Transverse colon (tissue), 4 donors: ENCODE data around the gene ATP6V1B1. TPM values are rescaled to one million over a fixed set of nuclear protein-coding genes. Genes with fewer than 3 reads are reported as not detected.

Experiments used
- DNase-seq: peaks from one replicate; pipeline ENCODE4 v3.0.0-alpha.2; 2019
- H3K27ac ChIP-seq, 4 donors: fragments of 200-600 bp; sonication (generic); 2 replicates each; pipeline ENCODE4 v1.5.1; 2016 to 2018; ENCODE audit warnings: inconsistent platforms in 4 of 4
- H3K27me3 ChIP-seq: fragments of 200-600 bp; sonication (generic); 2 replicates; pipeline ENCODE4 v1.5.1; 2017; ENCODE audit warnings: inconsistent platforms
- H3K36me3 ChIP-seq, 4 donors: fragments of 200-600 bp; sonication (generic); 2 replicates each; pipeline ENCODE4 v1.5.1; 2017 to 2019; ENCODE audit warnings: inconsistent platforms in 4 of 4
- H3K4me1 ChIP-seq, 4 donors: fragments of 200-600 bp; sonication (generic); 2 replicates each; pipeline ENCODE4 v1.5.1; 2017 to 2020; ENCODE audit warnings: inconsistent platforms in 4 of 4
- H3K4me3 ChIP-seq, 4 donors: fragments of 200-600 bp; sonication (generic); 1 replicate in 1 of 4; 2 replicates in 3 of 4; pipeline versions ENCODE4 v1.5.1 to v1.6.1; 2017 to 2019; ENCODE audit warnings: inconsistent platforms in 4 of 4
- H3K9me3 ChIP-seq, 2 donors: fragments of 200-600 bp; sonication (generic); 2 replicates each; pipeline ENCODE4 v1.5.1; 2017 to 2019; ENCODE audit warnings: inconsistent platforms in 2 of 2
- EP300 ChIP-seq: sonication (generic); formaldehyde crosslinking; IDR thresholded peaks from one replicate; pipeline ENCODE4 v1.6.1; 2017; ENCODE audit warnings: antibody characterized with exemption, low read depth
- POLR2A ChIP-seq: fragments of 450-650 bp; IDR thresholded peaks from one replicate; pipeline ENCODE4 v1.6.1; 2016; ENCODE audit warnings: antibody characterized with exemption, mild to moderate bottlenecking, moderate library complexity
- POLR2AphosphoS5 ChIP-seq, 3 donors: sonication (generic); formaldehyde crosslinking; IDR thresholded peaks; one replicate each; pipeline ENCODE4 v1.6.1; 2016; ENCODE audit warnings: antibody characterized with exemption in 3 of 3
- WGBS, 2 donors: methylation state at CpG; one replicate each; pipeline ENCODE4 v1.1.5; 2018; ENCODE audit warnings: low coverage in 1 of 2; 5-methylcytosine and 5-hydroxymethylcytosine counted together
- in situ Hi-C, 4 donors: fragments of 200-750 bp; cut with MboI; loops; one replicate each; pipeline versions ENCODE4 v1.15.0 to v1.15.1; 2017; ENCODE audit warnings: low sequenced_read_pairs in 3 of 4, low pct_ligation_motif_present in 1 of 4, low pct_unique_long_range_greater_than_20kb in 1 of 4
- intact Hi-C: fragments of 100-400 bp; cut with DNase I; formaldehyde crosslinking; loops from one replicate; pipeline ENCODE4 v1.15.1; 2023; ENCODE audit warnings: low total_unique reads
- total RNA-seq, 4 donors: library from RNA; depleted of rRNA; stranded (reverse); fragments of >200 nt; gene quantifications; one replicate each; pipeline ENCODE4 v1.1.0, GENCODE V29; 2016
- TF ChIP-seq, protein P1 (sequence below), 5 experiments: fragments of 200-600 bp in 3 of 5; fragments of 450-650 bp in 2 of 5; sonication (generic) in 3 of 5; IDR thresholded peaks; 1 replicate in 2 of 5; 2 replicates in 3 of 5; pipeline ENCODE4 v1.5.1; 2016 to 2017; ENCODE audit warnings: antibody characterized with exemption in 5 of 5, inconsistent platforms in 3 of 5, mild to moderate bottlenecking in 2 of 5, moderate library complexity in 1 of 5

The ATP6V1B1 gene
- total RNA-seq, 4 donors from 2014 or later: not detected

DNA sequence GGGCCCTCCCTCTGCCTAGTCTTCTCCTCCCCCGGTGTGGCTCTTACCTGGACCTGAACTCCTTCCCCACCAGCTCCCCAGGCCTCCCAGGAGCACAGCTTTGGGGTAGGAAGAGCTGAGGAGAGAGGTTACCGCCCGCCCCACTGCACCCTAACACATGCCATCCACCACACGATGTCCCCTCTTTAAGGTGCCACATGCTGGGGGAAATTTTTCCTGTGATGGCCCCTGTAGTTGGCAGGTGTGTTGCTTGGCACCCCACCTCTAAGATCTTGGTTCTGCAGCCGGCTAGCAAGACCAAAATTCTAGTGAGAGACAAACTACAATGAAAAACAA lies 65.9 kb downstream of the ATP6V1B1 start:
- Histone ChIP-seq H3K27me3 (no peaks in the 10 kb centered on the region), H3K4me1 (peaks cover 0 to 15% (median 2%) of the 10 kb centered on the region in 4 donors), H3K4me3 (no peak overlapping the region), H3K9me3 (no peaks in the 10 kb centered on the region), H3K27ac (no peak overlapping the region), H3K36me3 (no peaks in the 10 kb centered on the region)
- WGBS, 2 donors: 78% methylated on average over 5 of the region's 5 CpGs; no CpG with 5 or more reads in 1 of the 2 donors
- in situ Hi-C loops (no loop called here), intact Hi-C loops (no loop called here)
- TF ChIP-seq POLR2A: no peak
- no peak for DNase-seq

DNA sequence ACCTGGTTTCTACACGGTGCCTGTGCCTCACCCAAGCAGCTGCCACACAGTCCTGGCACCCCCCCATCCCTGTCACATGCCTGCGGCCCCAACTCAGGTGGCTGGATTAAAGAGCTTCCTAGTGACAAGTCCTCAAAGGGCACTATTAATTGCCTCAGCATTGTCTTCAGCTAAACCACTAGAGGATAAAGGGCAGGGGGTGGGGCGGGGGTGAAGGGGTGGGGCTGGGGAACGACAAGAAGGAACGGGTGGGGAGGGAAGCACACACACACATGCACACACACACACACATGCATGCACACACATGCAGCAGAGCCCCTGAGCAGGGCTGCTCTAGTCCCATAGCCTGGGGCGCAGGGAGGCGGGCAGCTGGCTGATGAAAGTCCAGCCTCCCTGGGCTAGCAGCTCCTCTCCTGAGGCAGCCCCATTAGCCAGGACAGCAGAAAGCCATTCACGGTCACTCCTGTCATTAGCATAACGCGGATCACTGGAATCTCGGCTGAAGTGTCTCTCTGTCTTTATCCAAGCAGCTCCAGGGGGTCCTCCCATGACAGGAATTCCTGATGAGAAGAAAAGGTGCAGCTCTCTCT lies 66.4 kb downstream of the ATP6V1B1 start:
- in situ Hi-C loops: no loop called here
- intact Hi-C loops: no loop called here
- TF ChIP-seq EP300 (no peak), POLR2AphosphoS5 (IDR thresholded peaks at IDR 0.05) (no peak), POLR2A (no peak)
- TF ChIP-seq, protein P1, sequence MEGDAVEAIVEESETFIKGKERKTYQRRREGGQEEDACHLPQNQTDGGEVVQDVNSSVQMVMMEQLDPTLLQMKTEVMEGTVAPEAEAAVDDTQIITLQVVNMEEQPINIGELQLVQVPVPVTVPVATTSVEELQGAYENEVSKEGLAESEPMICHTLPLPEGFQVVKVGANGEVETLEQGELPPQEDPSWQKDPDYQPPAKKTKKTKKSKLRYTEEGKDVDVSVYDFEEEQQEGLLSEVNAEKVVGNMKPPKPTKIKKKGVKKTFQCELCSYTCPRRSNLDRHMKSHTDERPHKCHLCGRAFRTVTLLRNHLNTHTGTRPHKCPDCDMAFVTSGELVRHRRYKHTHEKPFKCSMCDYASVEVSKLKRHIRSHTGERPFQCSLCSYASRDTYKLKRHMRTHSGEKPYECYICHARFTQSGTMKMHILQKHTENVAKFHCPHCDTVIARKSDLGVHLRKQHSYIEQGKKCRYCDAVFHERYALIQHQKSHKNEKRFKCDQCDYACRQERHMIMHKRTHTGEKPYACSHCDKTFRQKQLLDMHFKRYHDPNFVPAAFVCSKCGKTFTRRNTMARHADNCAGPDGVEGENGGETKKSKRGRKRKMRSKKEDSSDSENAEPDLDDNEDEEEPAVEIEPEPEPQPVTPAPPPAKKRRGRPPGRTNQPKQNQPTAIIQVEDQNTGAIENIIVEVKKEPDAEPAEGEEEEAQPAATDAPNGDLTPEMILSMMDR (IDR thresholded peaks at IDR 0.05): no peak
- Histone ChIP-seq H3K27me3 (no peaks in the 10 kb centered on the region), H3K36me3 (no peaks in the 10 kb centered on the region), H3K4me3 (no peak overlapping the region), H3K4me1 (peaks cover 0 to 15% (median 2%) of the 10 kb centered on the region in 4 donors), H3K27ac (no peak overlapping the region), H3K9me3 (no peaks in the 10 kb centered on the region)
- DNase-seq: no peak
- WGBS, 2 donors: 60% methylated on average over 11 of the region's 11 CpGs; no CpG with 5 or more reads in 1 of the 2 donors

DNA sequence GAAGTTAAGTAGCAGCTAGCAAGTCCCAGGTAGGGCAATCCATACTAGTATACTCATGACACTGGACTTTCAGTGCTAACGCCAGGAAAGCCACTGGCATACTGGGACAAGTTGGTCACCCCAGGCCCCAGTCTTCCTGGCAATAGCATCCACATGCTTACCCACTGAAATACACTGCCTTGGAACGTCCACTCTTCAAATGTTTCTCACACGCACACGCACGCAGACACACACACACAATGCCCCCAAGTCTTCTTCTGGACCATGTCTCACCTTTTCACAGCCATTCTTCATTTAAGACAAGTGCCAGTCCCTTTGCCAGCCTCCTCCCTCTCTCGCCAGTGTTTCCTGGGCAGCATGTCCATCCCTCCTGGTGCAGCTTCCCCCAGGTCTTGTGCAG lies 67.7 kb downstream of the ATP6V1B1 start:
- WGBS, 2 donors: 78 to 82% methylated on average over 5 to 6 of the region's 6 CpGs
- Histone ChIP-seq H3K27ac (no peak overlapping the region), H3K4me1 (peaks cover 0 to 15% (median 2%) of the 10 kb centered on the region in 4 donors), H3K27me3 (no peaks in the 10 kb centered on the region), H3K36me3 (no peaks in the 10 kb centered on the region), H3K9me3 (no peaks in the 10 kb centered on the region), H3K4me3 (no peak overlapping the region)
- intact Hi-C loops (no loop called here), in situ Hi-C loops (no loop called here)
- no peak for DNase-seq
- TF ChIP-seq POLR2AphosphoS5 (IDR thresholded peaks at IDR 0.05): no peak
- no peak for TF ChIP-seq EP300
- no peak for TF ChIP-seq POLR2A
- TF ChIP-seq, protein P1 (IDR thresholded peaks at IDR 0.05): no peak

DNA sequence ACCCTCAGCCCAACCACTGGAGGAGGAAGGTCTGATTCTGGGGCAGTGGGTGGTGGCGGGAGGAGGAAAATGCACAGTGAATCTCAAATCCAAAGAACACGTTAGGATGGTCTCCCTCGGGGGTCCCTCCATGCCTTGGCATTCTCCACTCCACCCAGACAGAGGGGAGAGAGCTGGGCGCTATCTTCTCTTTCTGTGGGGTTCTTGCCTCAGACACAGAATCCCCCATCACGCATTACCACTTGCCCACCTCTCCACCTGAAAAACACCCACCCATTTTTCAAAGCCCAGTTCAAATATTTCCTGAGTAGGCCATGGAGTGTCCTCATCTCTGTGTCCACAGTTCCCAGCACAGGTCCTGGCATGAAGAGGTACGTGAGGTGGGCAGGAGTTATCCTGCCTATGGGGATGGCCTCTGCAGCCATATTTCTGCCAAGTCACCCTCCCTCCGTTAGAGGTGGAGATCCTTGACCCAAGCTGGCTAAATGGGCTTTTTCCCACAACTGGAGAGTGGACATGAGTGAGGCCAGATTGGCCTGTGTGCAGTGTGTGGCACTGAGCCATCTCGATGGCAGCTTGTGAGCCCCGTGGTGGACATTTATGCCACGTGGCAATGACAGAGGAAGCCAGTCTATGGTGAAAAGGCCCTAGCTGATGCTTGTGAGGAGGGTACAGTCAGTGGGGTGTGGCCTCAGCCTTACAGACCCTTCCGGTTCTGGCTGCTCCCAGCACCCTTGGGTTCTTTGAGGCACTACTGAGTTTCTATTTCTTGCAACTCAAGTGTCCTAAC lies 68.5 kb downstream of the ATP6V1B1 start:
- Histone ChIP-seq H3K36me3 (no peaks in the 10 kb centered on the region), H3K27me3 (no peaks in the 10 kb centered on the region), H3K4me3 (no peak overlapping the region), H3K9me3 (no peaks in the 10 kb centered on the region), H3K4me1 (peaks cover 0 to 15% (median 2%) of the 10 kb centered on the region in 4 donors), H3K27ac (no peak overlapping the region)
- 62 to 68% methylated on average over 3 to 11 of the region's 11 CpGs for WGBS, 2 donors
- TF ChIP-seq, protein P1 (IDR thresholded peaks at IDR 0.05): no peak
- TF ChIP-seq POLR2A (no peak), EP300 (no peak), POLR2AphosphoS5 (IDR thresholded peaks at IDR 0.05) (no peak)
- intact Hi-C loops (no loop called here), in situ Hi-C loops (no loop called here)
- no peak for DNase-seq
